Neuron (in vitro differentiated cells): ENCODE data around the gene DMBX1.

Source experiments
- H2AFZ ChIP-seq: one replicate; pipeline ENCODE4 v1.6.1; 2013; ENCODE audit warnings: low read depth, mild to moderate bottlenecking, inconsistent platforms, low read length, moderate library complexity
- H3K27me3 ChIP-seq: one replicate; pipeline ENCODE4 v1.6.1; 2013; ENCODE audit warnings: low read length; ENCODE audit not compliant: insufficient read depth
- H3K36me3 ChIP-seq: one replicate; pipeline ENCODE4 v1.6.1; 2013; ENCODE audit warnings: low read length; ENCODE audit not compliant: insufficient read depth
- H3K4me1 ChIP-seq: one replicate; pipeline ENCODE4 v1.6.1; 2013; ENCODE audit warnings: low read length; ENCODE audit not compliant: insufficient read depth
- H3K4me3 ChIP-seq: 2 replicates; pipeline ENCODE4 v1.5.1; 2013; ENCODE audit warnings: mild to moderate bottlenecking, low read length, moderate library complexity
- H3K9me3 ChIP-seq: one replicate; pipeline ENCODE4 v1.6.1; 2013; ENCODE audit warnings: low read length

DMBX1 gene

GRCh38 chr1:46520063-46520911 is 30.7 kb downstream of the DMBX1 start:
- Histone ChIP-seq H3K4me3 (no peak overlapping the region), H3K4me1 (peaks cover 10% of the 10 kb centered on the region), H3K36me3 (no peaks in the 10 kb centered on the region), H3K9me3 (no peaks in the 10 kb centered on the region), H3K27me3 (peaks cover 78% of the 10 kb centered on the region), H2AFZ (no peak overlapping the region)

GRCh38 chr1:46521414-46521813 is 31.8 kb downstream of the DMBX1 start:
- H3K4me1 ChIP-seq: peaks cover 10% of the 10 kb centered on the region
- H3K9me3 ChIP-seq: no peaks in the 10 kb centered on the region
- H3K4me3 ChIP-seq: no peak overlapping the region
- H3K27me3 ChIP-seq: peaks cover 76% of the 10 kb centered on the region
- no peaks in the 10 kb centered on the region for H3K36me3 ChIP-seq
- H2AFZ ChIP-seq: no peak overlapping the region

GRCh38 chr1:46522184-46522968 is 32.7 kb downstream of the DMBX1 start:
- no peak overlapping the region for H3K4me3 ChIP-seq
- H2AFZ ChIP-seq: no peak overlapping the region
- H3K4me1 ChIP-seq: peaks cover 10% of the 10 kb centered on the region
- H3K27me3 ChIP-seq: peaks cover 75% of the 10 kb centered on the region
- no peaks in the 10 kb centered on the region for H3K9me3 ChIP-seq
- H3K36me3 ChIP-seq: no peaks in the 10 kb centered on the region

- H3K9me3 ChIP-seq: no peaks in the 10 kb centered on the region
- H3K4me1 ChIP-seq: peaks cover 10% of the 10 kb centered on the region
- H2AFZ ChIP-seq: no peak overlapping the region
- H3K4me3 ChIP-seq: no peak overlapping the region
- no peaks in the 10 kb centered on the region for H3K36me3 ChIP-seq
- H3K27me3 ChIP-seq: peaks cover 77% of the 10 kb centered on the region
Observed at GRCh38 chr1:46522969-46523320, 33.3 kb downstream of the DMBX1 start.

GRCh38 chr1:46523496-46524353 is 34.1 kb downstream of the DMBX1 start:
- H3K27me3 ChIP-seq: peaks cover 76% of the 10 kb centered on the region
- H3K4me1 ChIP-seq: peaks cover 10% of the 10 kb centered on the region
- no peak overlapping the region for H2AFZ ChIP-seq
- H3K9me3 ChIP-seq: no peaks in the 10 kb centered on the region
- H3K4me3 ChIP-seq: no peak overlapping the region
- H3K36me3 ChIP-seq: no peaks in the 10 kb centered on the region

- peaks cover 9% of the 10 kb centered on the region for H3K4me1 ChIP-seq
- H3K27me3 ChIP-seq: peaks cover 83% of the 10 kb centered on the region
- no peak overlapping the region for H2AFZ ChIP-seq
- no peak overlapping the region for H3K4me3 ChIP-seq
- H3K36me3 ChIP-seq: no peaks in the 10 kb centered on the region
- no peaks in the 10 kb centered on the region for H3K9me3 ChIP-seq
Observed at GRCh38 chr1:46524843-46525242, 35.2 kb downstream of the DMBX1 start.

- peaks cover 83% of the 10 kb centered on the region for H3K27me3 ChIP-seq
- H3K4me3 ChIP-seq: no peak overlapping the region
- H3K4me1 ChIP-seq: peaks cover 4% of the 10 kb centered on the region
- H3K36me3 ChIP-seq: no peaks in the 10 kb centered on the region
- no peak overlapping the region for H2AFZ ChIP-seq
- no peaks in the 10 kb centered on the region for H3K9me3 ChIP-seq
Observed at GRCh38 chr1:46525253-46525983, 35.8 kb downstream of the DMBX1 start.

GRCh38 chr1:46526013-46526690 is 36.5 kb downstream of the DMBX1 start:
- H3K36me3 ChIP-seq: no peaks in the 10 kb centered on the region
- no peak overlapping the region for H3K4me3 ChIP-seq
- H2AFZ ChIP-seq: no peak overlapping the region
- H3K27me3 ChIP-seq: peaks cover 85% of the 10 kb centered on the region
- no peaks in the 10 kb centered on the region for H3K4me1 ChIP-seq
- H3K9me3 ChIP-seq: no peaks in the 10 kb centered on the region

- no peak overlapping the region for H2AFZ ChIP-seq
- H3K36me3 ChIP-seq: no peaks in the 10 kb centered on the region
- H3K27me3 ChIP-seq: peaks cover 88% of the 10 kb centered on the region
- H3K4me1 ChIP-seq: no peaks in the 10 kb centered on the region
- H3K4me3 ChIP-seq: no peak overlapping the region
- H3K9me3 ChIP-seq: no peaks in the 10 kb centered on the region
Observed at GRCh38 chr1:46526691-46527291, 37.2 kb downstream of the DMBX1 start.

- no peaks in the 10 kb centered on the region for H3K9me3 ChIP-seq
- no peaks in the 10 kb centered on the region for H3K4me1 ChIP-seq
- no peaks in the 10 kb centered on the region for H3K36me3 ChIP-seq
- no peak overlapping the region for H2AFZ ChIP-seq
- H3K4me3 ChIP-seq: no peak overlapping the region
- peaks cover 87% of the 10 kb centered on the region for H3K27me3 ChIP-seq
Observed at GRCh38 chr1:46527474-46528296, 38.0 kb downstream of the DMBX1 start.

- Histone ChIP-seq H2AFZ (no peak overlapping the region), H3K36me3 (no peaks in the 10 kb centered on the region), H3K4me3 (no peak overlapping the region), H3K27me3 (peaks cover 84% of the 10 kb centered on the region), H3K4me1 (no peaks in the 10 kb centered on the region), H3K9me3 (no peaks in the 10 kb centered on the region)
Observed at GRCh38 chr1:46528297-46528955, 38.8 kb downstream of the DMBX1 start.
